ENCODE data around the gene EGFLAM. TPM values are rescaled to one million over a fixed set of nuclear protein-coding genes. Genes with fewer than 3 reads are reported as not detected.
A peak's percentile ranks its signal among the peaks of the same experiment; 100 is the strongest.

Gene EGFLAM
- total RNA-seq, 4 donors from 2014 or later = 0.41 to 1.9 TPM; not detected in 2

GRCh38 chr5:38468202-38468673, 209.9 kb downstream of the EGFLAM start:
- Histone ChIP-seq H3K36me3 (no peaks in the 10 kb centered on the region), H3K4me3 (no peak overlapping the region), H3K27ac (peak overlapping the region; percentile 68 to 81 (median 76)), H3K9me3 (no peaks in the 10 kb centered on the region), H3K4me1 (peaks cover 18 to 47% (median 26%) of the 10 kb centered on the region in 4 donors), H3K27me3 (peaks cover 2% of the 10 kb centered on the region)
- in situ Hi-C loops (cut with MboI; ENCODE audit: low pct_ligation_motif_present in 1 of 4, low pct_unique_long_range_greater_than_20kb in 1 of 4, low sequenced_read_pairs in 3 of 4) (no loop called here), intact Hi-C loops (cut with DNase I; ENCODE audit: low total_unique reads) (no loop called here)
- TF ChIP-seq CTCF (IDR thresholded peaks at IDR 0.05) (no peak), POLR2AphosphoS5 (IDR thresholded peaks at IDR 0.05) (no peak), EP300 (IDR thresholded peaks at IDR 0.05; ENCODE audit: low read depth) (no peak), POLR2A (IDR thresholded peaks at IDR 0.05) (no peak)
- no peak for DNase-seq
- WGBS, 2 donors (ENCODE audit: low coverage in 1 of 2) = 89% methylated on average over 12 of the region's 12 CpGs; no CpG with 5 or more reads in 1 of the 2 donors

GRCh38 chr5:38468978-38469706, 210.8 kb downstream of the EGFLAM start:
- Histone ChIP-seq H3K27me3 (peaks cover 2% of the 10 kb centered on the region), H3K4me3 (no peak overlapping the region), H3K4me1 (peaks cover 13 to 38% (median 21%) of the 10 kb centered on the region in 4 donors), H3K27ac (peak overlapping the region; percentile 68 to 81 (median 76)), H3K9me3 (no peaks in the 10 kb centered on the region), H3K36me3 (no peaks in the 10 kb centered on the region)
- intact Hi-C loops (cut with DNase I; ENCODE audit: low total_unique reads) = no loop called here
- TF ChIP-seq CTCF (IDR thresholded peaks at IDR 0.05) (no peak), POLR2A (IDR thresholded peaks at IDR 0.05) (no peak), POLR2AphosphoS5 (IDR thresholded peaks at IDR 0.05) (peak; percentile 38 to 50 (median 44)), EP300 (IDR thresholded peaks at IDR 0.05; ENCODE audit: low read depth) (peak; percentile 72)
- in situ Hi-C loops (cut with MboI; ENCODE audit: low pct_ligation_motif_present in 1 of 4, low pct_unique_long_range_greater_than_20kb in 1 of 4, low sequenced_read_pairs in 3 of 4) = no loop called here
- 63 to 92% methylated on average over 5 to 18 of the region's 18 CpGs for WGBS, 2 donors (ENCODE audit: low coverage in 1 of 2)
- DNase-seq = no peak

GRCh38 chr5:38469707-38470267, 211.4 kb downstream of the EGFLAM start:
- peaks cover 2% of the 10 kb centered on the region for H3K27me3 ChIP-seq
- DNase-seq = no peak
- peaks cover 10 to 32% (median 19%) of the 10 kb centered on the region in 4 donors for H3K4me1 ChIP-seq
- 85 to 90% methylated on average over 2 to 11 of the region's 11 CpGs for WGBS, 2 donors (ENCODE audit: low coverage in 1 of 2)
- intact Hi-C loops (cut with DNase I; ENCODE audit: low total_unique reads) (no loop called here), in situ Hi-C loops (cut with MboI; ENCODE audit: low pct_ligation_motif_present in 1 of 4, low pct_unique_long_range_greater_than_20kb in 1 of 4, low sequenced_read_pairs in 3 of 4) (no loop called here)
- TF ChIP-seq CTCF (IDR thresholded peaks at IDR 0.05) (no peak), EP300 (IDR thresholded peaks at IDR 0.05; ENCODE audit: low read depth) (no peak)
- no peaks in the 10 kb centered on the region for H3K36me3 ChIP-seq
- no peak overlapping the region for H3K4me3 ChIP-seq
- peak overlapping the region; percentile 68 to 81 (median 76) for H3K27ac ChIP-seq
- no peaks in the 10 kb centered on the region for H3K9me3 ChIP-seq

- no peak overlapping the region for H3K27ac ChIP-seq
- 91% methylated on average over 4 of the region's 4 CpGs; no CpG with 5 or more reads in 1 of the 2 donors for WGBS, 2 donors (ENCODE audit: low coverage in 1 of 2)
- no peaks in the 10 kb centered on the region for H3K9me3 ChIP-seq
- H3K4me3 ChIP-seq = no peak overlapping the region
- peaks cover 2% of the 10 kb centered on the region for H3K27me3 ChIP-seq
- no peak for DNase-seq
- no peaks in the 10 kb centered on the region for H3K36me3 ChIP-seq
- in situ Hi-C loops (cut with MboI; ENCODE audit: low pct_ligation_motif_present in 1 of 4, low pct_unique_long_range_greater_than_20kb in 1 of 4, low sequenced_read_pairs in 3 of 4) = no loop called here
- TF ChIP-seq CTCF (IDR thresholded peaks at IDR 0.05) (no peak), EP300 (IDR thresholded peaks at IDR 0.05; ENCODE audit: low read depth) (no peak), POLR2AphosphoS5 (IDR thresholded peaks at IDR 0.05) (no peak), POLR2A (IDR thresholded peaks at IDR 0.05) (no peak)
- intact Hi-C loops (cut with DNase I; ENCODE audit: low total_unique reads) = no loop called here
- H3K4me1 ChIP-seq = peaks cover 10 to 31% (median 19%) of the 10 kb centered on the region in 4 donors
Measured at GRCh38 chr5:38471709-38472108, 213.3 kb downstream of the EGFLAM start.
